HG02798 (cell line): ENCODE measurements around the gene ADCY2.
A peak's percentile ranks its signal among the peaks of the same experiment; 100 is the strongest.

Source experiments
- ATAC-seq: cut with Tn5 transposase; IDR thresholded peaks from one replicate; pipeline ENCODE4 v1.9.1; 2021; ENCODE audit warnings: mild to moderate bottlenecking; ENCODE audit not compliant: unreplicated experiment, poor library complexity

Gene ADCY2

DNA sequence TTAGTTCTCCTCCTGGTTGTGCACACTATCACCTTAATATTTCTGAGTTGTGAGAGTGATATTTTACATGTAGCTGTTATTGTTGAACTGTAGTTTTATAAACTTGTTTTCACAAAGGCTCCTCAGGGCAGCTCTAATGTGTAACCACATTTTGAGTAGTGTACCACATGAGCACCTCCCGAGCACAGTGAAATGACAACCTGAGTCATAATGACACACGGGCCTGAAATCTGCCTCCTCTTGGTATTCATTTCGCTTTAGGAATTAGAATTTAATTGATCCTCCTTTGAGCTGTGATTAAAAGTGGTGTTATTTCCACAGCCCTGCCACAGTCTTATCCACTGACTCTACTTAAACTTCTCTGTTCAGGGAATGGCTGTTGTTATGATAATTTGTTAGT is 480.9 kb downstream of the ADCY2 start:
- ATAC-seq, result peak; percentile 49

- no peak for ATAC-seq
Measured at GRCh38 chr5:7877851-7878250, 481.9 kb downstream of the ADCY2 start.

DNA sequence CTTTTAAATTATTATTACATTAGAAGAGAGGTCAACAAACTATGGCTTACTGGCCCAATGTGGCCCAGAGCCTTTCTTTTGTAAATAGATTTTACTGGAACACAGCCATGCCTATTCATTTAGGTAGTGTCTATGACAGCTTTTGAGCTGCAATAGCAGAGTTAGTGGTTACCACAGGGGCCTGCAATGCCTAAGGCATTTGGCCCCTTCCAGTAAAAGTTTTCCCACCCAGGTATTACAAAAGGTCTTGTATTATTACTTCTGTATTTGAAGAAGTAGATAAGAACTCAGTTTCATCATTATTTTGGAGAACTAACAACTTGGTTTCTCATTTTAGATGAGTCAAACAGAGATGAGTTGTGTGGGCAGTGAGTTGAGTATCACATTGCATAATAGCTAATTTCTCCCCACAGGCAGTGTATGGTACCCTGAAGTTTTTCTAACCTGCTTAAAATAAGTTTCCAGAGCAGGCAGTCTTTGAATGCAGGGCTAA is 482.5 kb downstream of the ADCY2 start:
- ATAC-seq, result peak; percentile 96
